ENCODE results near the gene GPM6B.

The GPM6B gene

DNA sequence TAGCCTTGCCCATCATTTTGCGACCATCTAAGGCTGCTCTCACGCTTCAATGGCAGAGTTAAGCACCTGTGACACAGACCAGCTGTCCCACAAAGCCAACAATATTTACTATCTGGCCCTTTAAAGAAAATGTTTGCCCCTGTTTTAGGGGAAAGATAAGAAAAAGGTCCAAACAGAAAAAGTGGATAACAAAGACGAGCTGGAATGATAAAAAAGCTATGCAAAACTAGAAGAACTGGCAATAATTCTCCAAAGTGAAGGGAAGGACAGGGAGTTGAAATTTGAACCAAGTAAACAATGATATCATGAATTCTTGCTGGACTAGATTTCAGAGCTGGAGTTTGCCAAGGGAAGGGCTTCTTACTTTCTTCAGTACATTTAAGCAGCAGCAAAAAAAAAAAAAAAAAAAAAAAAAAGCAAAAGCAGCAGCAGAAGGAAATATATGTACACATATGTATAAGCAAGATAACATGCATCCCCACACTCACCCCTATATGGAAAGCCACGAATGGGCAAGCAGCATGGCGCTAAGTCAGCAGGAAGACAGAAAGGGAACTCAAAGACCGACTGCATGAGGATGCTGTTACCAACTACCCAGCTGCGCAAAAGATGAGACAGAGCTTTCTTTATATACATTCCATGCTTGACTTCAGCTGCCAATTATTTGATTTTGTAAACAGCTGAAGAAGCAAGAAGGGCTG, 94.9 kb downstream of the GPM6B start:
- peak in 1 of 3 experiments; percentile 31 for DNase-seq

DNA sequence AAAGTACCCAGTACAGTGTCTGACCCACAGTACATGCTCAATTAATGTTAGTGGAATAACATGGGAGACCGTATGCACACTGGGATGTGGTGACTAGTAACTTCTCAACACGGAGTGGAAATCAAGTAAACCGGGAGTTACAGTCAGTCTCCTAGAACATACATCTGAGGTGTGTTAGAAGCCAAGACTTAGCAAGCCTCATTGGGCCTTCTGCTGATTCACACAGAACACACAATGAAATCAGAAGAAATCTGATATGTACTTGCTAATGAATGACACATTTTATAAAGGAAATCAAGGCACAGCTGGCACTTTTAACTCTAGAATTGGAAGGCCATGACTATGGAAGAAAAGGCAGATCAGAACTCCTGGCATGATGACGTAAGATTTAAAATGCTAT, 95.5 kb downstream of the GPM6B start:
- DNase-seq, result no peak
